ENCODE data around the gene MRI1.

MRI1 gene

GRCh38 chr19:13795595-13796300 is 31.4 kb downstream of the MRI1 start:
- FAIRE-seq: no peak

GRCh38 chr19:13796301-13797057 is 32.2 kb downstream of the MRI1 start:
- FAIRE-seq: no peak

DNA sequence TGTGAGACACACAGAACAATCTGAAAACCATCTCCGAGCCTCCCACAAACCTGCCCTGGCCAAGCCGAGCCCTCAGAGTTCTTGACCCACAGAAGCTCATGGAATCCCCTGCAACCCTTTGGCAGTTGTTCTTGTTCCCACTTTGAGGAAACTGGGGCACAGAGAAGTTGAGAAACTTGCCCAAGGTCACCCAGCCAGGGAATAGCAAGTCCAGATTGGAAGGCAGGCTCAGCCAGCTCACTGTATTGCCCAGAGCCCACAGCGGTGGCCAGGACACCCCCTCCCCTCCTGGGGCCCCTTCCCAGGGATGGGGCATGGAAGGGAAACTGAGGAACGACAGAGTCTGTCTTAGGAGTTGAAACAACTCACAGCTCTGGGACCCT is 32.7 kb downstream of the MRI1 start:
- FAIRE-seq: no peak

GRCh38 chr19:13797870-13798269 is 33.5 kb downstream of the MRI1 start:
- FAIRE-seq: no peak

DNA sequence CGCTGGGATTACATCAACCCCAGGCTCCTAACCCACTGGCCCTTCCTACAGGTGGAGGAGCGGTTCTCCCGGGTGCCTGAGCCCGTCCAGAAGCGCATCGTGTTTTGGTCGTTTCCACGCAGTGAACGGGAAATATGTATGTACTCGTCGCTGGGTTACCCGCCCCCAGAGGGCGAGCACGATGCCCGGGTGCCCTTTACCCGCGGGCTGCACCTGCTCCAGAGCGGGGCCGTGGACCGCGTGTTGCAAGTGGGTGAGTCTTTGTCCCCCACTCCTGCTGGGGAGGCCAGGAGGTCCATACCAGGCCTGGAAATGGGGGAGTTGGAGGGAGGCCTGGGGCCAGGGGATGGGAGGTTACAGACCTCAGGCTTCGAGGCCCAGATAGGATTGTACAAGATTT is 35.3 kb downstream of the MRI1 start:
- FAIRE-seq: no peak

DNA sequence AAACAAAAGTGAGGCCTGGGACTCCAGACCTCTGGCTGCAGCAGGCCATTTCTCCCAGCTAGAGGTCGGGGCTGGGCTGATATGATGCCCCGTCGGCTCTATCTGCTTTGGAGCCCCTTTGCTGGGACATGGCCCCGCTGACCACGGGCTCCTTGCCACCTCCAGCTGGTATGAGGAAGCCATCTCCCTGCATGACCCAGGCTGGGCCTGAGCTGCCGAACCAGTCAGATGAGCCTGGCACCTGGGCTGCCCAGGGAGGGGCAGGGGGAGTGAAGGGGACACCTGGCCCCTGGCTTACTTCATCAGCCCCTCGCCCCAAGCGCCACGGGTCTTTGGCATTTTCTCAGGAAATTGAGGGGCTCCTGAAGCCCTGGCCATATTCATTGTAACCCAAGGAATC is 38.7 kb downstream of the MRI1 start:
- FAIRE-seq: no peak

DNA sequence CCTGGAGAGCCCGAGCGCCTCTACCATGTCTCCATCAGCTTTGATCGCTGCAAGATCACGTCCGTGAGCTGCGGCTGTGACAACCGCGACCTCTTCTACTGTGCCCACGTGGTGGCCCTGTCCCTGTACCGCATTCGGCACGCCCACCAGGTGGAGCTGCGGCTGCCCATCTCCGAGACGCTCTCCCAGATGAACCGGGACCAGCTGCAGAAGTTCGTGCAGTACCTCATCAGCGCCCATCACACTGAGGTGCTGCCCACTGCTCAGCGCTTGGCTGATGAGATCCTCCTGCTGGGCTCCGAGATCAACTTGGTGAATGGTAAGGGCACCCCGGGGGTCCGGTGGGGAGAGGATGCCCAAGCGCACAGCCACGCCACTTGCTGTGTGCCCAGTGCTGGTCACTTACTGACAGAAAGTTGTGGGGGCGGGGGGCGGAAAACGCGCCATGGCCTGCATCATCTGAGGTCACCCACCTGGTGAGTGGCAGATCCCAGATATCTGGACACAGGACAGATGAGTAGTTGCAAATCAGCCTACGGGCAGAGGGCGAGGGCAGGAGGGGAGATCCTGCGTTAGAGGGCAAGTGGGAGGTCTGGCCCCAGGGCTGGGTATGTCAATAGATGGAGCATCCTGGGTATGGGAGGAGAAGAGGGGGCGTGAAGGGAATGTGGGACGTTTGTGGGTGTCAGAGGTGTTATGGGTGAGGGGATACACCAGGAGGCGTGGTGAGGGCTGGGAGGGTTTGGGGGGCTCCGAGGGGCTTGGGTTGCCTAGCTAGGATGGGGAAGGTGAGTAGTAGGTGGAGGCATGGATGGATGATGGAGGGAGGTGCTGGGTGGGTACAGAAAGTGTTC is 40.7 kb downstream of the MRI1 start:
- no peak for FAIRE-seq

- no peak for FAIRE-seq
Observed at GRCh38 chr19:13806728-13807127, 42.4 kb downstream of the MRI1 start.

- no peak for FAIRE-seq
Observed at GRCh38 chr19:13807421-13808021, 43.2 kb downstream of the MRI1 start.

- no peak for FAIRE-seq
Observed at GRCh38 chr19:13808856-13809255, 44.5 kb downstream of the MRI1 start.

DNA sequence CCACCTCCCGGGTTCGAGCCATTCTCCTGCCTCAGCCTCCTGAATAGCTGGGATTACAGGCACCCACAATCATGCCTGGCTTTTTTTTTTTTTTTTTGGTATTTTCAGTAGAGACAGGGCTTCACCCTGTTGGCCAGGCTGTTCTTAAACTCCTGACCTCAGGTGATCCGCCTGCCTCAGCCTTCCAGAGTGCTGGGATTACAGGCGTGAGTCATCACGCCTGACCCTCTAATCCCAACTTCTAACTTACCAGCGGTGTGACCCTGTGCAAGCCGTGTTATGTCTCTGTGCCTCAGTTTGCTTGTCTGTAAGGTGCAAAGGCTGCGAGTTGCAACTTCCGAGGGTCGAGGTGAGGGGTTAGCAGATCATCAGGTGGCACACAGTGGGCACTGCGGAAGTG is 48.2 kb downstream of the MRI1 start:
- no peak for FAIRE-seq

DNA sequence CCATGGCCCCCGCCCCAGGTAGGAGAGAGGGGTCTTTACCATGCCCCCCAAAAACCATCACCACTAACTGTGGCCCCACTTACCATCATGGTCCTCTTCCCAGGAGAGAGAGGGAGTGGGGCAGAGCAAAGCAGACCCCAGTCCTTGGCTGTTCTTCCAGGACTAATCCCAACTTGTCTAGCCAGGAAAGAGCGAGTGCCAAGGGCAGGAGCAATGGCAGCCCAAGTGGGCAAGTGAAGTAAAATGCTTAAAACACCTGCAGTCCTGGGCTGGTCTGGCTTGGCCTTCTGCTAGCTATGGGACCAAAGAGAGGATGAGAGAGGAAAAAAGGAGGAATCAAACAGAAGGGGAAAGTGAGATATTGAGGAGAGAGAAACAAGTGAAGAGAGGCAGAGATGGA is 48.8 kb downstream of the MRI1 start:
- FAIRE-seq: no peak

GRCh38 chr19:13814550-13814949 is 50.2 kb downstream of the MRI1 start:
- no peak for FAIRE-seq

DNA sequence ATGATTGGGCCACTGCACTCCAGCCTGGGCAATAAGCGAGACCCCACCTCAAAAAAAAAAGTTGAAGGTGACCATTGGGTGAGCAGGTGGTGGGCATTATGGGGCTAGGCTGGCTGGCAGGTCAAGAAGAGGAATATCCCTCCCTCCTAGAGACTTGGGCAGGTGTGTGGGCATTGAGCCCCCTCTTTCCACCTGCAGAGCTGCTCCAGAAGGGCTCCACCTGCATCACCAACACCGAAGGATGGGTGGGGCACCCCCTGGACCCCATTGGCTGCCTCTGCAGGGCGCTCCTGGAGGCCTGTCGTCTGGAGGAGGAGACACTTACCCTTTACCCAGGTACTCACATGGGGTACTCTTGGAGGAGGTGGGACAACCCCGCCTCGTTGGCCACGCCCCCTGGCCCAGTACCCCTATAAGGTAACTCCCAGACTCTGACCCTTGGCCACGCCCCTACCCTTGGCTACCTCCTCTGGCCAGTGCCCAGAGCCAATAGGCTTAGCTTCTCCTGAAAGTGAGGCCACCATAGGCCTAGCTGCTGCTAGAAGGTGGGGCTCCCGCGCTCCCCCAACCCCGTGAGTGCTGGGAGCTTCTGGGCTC is 52.8 kb downstream of the MRI1 start:
- FAIRE-seq: no peak

GRCh38 chr19:13817615-13818371 is 53.5 kb downstream of the MRI1 start:
- FAIRE-seq: no peak

GRCh38 chr19:13819238-13819637 is 54.9 kb downstream of the MRI1 start:
- FAIRE-seq: no peak

GRCh38 chr19:13821292-13821691 is 57.0 kb downstream of the MRI1 start:
- FAIRE-seq: no peak

DNA sequence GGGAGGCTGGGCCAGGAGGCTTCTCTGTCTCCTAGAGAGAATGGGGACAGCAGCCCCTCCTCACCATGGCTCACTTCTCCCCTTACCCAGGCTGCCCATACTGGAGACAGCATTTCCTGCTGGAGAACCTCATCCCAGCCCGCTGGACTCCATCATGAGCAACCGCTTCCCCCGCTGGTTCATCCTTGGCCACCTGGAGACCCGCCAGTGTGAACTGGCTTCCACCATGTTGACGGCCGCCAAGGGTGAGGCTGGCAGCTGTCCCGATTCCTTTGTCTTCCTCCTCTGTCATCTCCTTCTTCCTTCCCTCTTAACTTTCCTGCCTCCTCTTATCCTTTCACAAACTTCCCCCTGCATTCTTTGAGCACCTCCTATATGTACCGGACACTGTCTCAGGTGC is 58.9 kb downstream of the MRI1 start:
- FAIRE-seq: no peak
